Measurements from ENCODE around the gene NEK8. TPM values are rescaled to one million over a fixed set of nuclear protein-coding genes. Genes with fewer than 3 reads are reported as not detected.

Gene NEK8
- total RNA-seq, 4 donors from 2014 or later, result 1.1 to 7.3 (median 2.6) TPM

- no peak for DNase-seq
- H3K27ac ChIP-seq, result no peak overlapping the region
- H3K27me3 ChIP-seq, result no peaks in the 10 kb centered on the region
- WGBS, 2 donors, result 87 to 88% methylated on average over 5 to 8 of the region's 10 CpGs
- no peak overlapping the region for H3K4me3 ChIP-seq
- H3K4me1 ChIP-seq, result peaks cover 6 to 47% (median 7%) of the 10 kb centered on the region in 3 donors
- peaks cover 0 to 4% (median 0%) of the 10 kb centered on the region in 3 donors for H3K36me3 ChIP-seq
- no peaks in the 10 kb centered on the region for H3K9me3 ChIP-seq
- TF ChIP-seq POLR2A (IDR thresholded peaks at IDR 0.05), result no peak
- TF ChIP-seq CTCF (IDR thresholded peaks at IDR 0.05), result no peak
- intact Hi-C loops (cut with DNase I), result no loop called here
These were observed 10.2 kb downstream of the NEK8 start for GRCh38 chr17:28738680-28739384.

- no peaks in the 10 kb centered on the region for H3K9me3 ChIP-seq
- no peaks in the 10 kb centered on the region for H3K27me3 ChIP-seq
- H3K4me3 ChIP-seq, result no peak overlapping the region
- intact Hi-C loops (cut with DNase I), result no loop called here
- 87 to 93% methylated on average over 3 to 4 of the region's 10 CpGs for WGBS, 2 donors
- H3K27ac ChIP-seq, result no peak overlapping the region
- H3K4me1 ChIP-seq, result peaks cover 10 to 59% (median 25%) of the 10 kb centered on the region in 3 donors
- TF ChIP-seq POLR2A (IDR thresholded peaks at IDR 0.05), result no peak
- TF ChIP-seq CTCF (IDR thresholded peaks at IDR 0.05), result no peak
- DNase-seq, result no peak
- H3K36me3 ChIP-seq, result no peaks in the 10 kb centered on the region
These were observed 12.1 kb downstream of the NEK8 start for GRCh38 chr17:28740406-28741357.

- H3K4me1 ChIP-seq, result peaks cover 20 to 69% (median 35%) of the 10 kb centered on the region in 3 donors
- intact Hi-C loops (cut with DNase I), result no loop called here
- 43 to 81% methylated on average over 9 to 13 of the region's 19 CpGs for WGBS, 2 donors
These were observed 13.1 kb downstream of the NEK8 start for GRCh38 chr17:28741358-28742349.

More at GRCh38 chr17:28741358-28742349, 13.1 kb downstream of the NEK8 start:
- DNase-seq, result no peak
- no peaks in the 10 kb centered on the region for H3K36me3 ChIP-seq
- TF ChIP-seq CTCF (IDR thresholded peaks at IDR 0.05), result no peak
- TF ChIP-seq POLR2A (IDR thresholded peaks at IDR 0.05), result no peak
- H3K9me3 ChIP-seq, result no peaks in the 10 kb centered on the region
- H3K27ac ChIP-seq, result no peak overlapping the region
- H3K27me3 ChIP-seq, result no peaks in the 10 kb centered on the region
- H3K4me3 ChIP-seq, result no peak overlapping the region
